ENCODE measurements around the gene SP5.

DNA sequence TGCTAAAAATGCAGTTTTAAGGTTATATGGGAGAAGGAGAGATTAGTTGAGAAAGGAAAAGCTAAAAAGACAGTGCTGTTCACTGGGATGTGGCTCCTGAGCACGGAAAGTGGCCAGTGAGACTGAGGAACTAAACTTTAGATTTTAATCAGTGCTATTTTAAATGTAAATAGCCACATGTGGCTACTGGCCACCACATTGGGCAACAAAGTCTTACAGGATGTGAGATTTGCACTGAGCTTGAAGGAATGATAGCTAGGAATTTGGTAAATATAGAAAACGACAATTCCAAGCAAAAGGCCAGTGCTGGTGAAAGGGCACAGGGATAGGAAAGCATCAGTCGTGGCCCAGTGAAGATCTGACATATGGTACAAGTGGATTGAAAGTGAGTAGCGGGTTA is 14.1 kb upstream of the SP5 start:
- TF ChIP-seq POLR2AphosphoS5 (IDR thresholded peaks at IDR 0.05) (no peak), POLR2A (IDR thresholded peaks at IDR 0.05; ENCODE audit: low read depth) (no peak)
- TF ChIP-seq, protein P1, sequence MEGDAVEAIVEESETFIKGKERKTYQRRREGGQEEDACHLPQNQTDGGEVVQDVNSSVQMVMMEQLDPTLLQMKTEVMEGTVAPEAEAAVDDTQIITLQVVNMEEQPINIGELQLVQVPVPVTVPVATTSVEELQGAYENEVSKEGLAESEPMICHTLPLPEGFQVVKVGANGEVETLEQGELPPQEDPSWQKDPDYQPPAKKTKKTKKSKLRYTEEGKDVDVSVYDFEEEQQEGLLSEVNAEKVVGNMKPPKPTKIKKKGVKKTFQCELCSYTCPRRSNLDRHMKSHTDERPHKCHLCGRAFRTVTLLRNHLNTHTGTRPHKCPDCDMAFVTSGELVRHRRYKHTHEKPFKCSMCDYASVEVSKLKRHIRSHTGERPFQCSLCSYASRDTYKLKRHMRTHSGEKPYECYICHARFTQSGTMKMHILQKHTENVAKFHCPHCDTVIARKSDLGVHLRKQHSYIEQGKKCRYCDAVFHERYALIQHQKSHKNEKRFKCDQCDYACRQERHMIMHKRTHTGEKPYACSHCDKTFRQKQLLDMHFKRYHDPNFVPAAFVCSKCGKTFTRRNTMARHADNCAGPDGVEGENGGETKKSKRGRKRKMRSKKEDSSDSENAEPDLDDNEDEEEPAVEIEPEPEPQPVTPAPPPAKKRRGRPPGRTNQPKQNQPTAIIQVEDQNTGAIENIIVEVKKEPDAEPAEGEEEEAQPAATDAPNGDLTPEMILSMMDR (IDR thresholded peaks at IDR 0.05), result no peak

Data from esophagus muscularis mucosa (tissue), 3 donors.